Prostate gland (tissue), 2 donors: Measurements from ENCODE around the gene LHX5.

Experiments
- POLR2A ChIP-seq: fragments of 450-650 bp; IDR thresholded peaks from one replicate; pipeline ENCODE4 v1.6.1; 2016; ENCODE audit warnings: antibody characterized with exemption, mild to moderate bottlenecking
- POLR2AphosphoS5 ChIP-seq: sonication (generic); formaldehyde crosslinking; IDR thresholded peaks from one replicate; pipeline ENCODE4 v1.6.1; 2017; ENCODE audit warnings: antibody characterized with exemption
- TF ChIP-seq, protein P1 (sequence below), 4 experiments: fragments of 200-600 bp in 2 of 4; fragments of 450-650 bp in 2 of 4; sonication (generic) in 2 of 4; IDR thresholded peaks; 1 replicate in 3 of 4; 2 replicates in 1 of 4; pipeline ENCODE4 v1.5.1; 2016 to 2019; ENCODE audit warnings: antibody characterized with exemption in 4 of 4, mild to moderate bottlenecking in 2 of 4, moderate library complexity in 2 of 4

GRCh38 chr12:113514602-113515001, 42.9 kb upstream of the LHX5 start:
- TF ChIP-seq POLR2A: no peak
- TF ChIP-seq, protein P1, sequence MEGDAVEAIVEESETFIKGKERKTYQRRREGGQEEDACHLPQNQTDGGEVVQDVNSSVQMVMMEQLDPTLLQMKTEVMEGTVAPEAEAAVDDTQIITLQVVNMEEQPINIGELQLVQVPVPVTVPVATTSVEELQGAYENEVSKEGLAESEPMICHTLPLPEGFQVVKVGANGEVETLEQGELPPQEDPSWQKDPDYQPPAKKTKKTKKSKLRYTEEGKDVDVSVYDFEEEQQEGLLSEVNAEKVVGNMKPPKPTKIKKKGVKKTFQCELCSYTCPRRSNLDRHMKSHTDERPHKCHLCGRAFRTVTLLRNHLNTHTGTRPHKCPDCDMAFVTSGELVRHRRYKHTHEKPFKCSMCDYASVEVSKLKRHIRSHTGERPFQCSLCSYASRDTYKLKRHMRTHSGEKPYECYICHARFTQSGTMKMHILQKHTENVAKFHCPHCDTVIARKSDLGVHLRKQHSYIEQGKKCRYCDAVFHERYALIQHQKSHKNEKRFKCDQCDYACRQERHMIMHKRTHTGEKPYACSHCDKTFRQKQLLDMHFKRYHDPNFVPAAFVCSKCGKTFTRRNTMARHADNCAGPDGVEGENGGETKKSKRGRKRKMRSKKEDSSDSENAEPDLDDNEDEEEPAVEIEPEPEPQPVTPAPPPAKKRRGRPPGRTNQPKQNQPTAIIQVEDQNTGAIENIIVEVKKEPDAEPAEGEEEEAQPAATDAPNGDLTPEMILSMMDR (IDR thresholded peaks at IDR 0.05): no peak
- TF ChIP-seq POLR2AphosphoS5: no peak
